ENCODE results near the gene HIPK1.

GRCh38 chr1:113934511-113935055, 5.5 kb downstream of the HIPK1 start:
- no peak for TF ChIP-seq POLR2AphosphoS5 (IDR thresholded peaks at IDR 0.05; ENCODE audit: borderline replicate concordance, low read depth, low read length)
- no peak for TF ChIP-seq EZH2 (IDR thresholded peaks at IDR 0.05)
